Measurements from ENCODE around the gene HS6ST1.

DNA sequence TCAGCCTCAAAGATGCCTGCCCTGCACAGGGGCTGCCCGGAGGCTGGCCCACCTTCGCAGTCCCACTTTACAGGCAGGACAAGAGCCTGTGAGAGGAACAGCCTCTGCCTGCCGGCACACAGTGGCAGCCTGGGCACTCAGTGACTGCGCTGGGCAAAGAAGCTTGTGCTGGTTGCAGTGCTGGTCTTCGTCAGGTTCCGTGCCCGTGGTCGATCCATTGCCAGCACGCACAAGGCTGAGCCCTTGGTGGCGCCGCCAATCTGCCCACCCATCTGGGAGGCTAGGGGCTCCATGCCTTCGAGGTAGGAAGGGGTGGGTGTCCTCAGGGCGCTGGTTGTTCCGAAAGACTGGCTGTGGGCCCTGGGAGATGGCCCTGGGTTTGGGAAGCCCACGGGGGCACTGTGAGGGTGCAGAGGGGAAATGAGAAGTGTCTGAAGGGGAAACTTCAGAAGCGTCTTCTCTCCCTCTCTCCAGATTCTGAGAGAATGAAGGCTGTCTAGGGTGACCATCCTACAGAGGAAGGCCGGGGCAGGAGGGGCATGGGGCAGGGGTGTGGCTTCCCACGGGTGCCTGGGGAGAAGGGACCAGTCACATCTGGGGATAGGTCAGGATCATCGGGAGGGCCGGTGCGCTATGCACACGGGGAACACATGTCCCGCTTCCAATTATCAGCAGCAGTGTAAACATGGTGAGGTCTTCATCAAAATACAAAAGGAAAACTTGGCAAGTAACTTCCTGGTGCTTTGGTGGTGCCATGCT lies 49.1 kb upstream of the HS6ST1 start:
- TF ChIP-seq CTCF (IDR thresholded peaks at IDR 0.05): no peak
- TF ChIP-seq POLR2A (IDR thresholded peaks at IDR 0.05): no peak

Measured in right lobe of liver (tissue), 4 donors.